HT-29 (cell line): ENCODE measurements around the gene LRRC10B. TPM values are rescaled to one million over a fixed set of nuclear protein-coding genes. Genes with fewer than 3 reads are reported as not detected.

ENCODE experiments used
- DNase-seq: peaks from one replicate; pipeline ENCODE4 v3.0.0-alpha.2; 2015; ENCODE audit warnings: low spot score
- total RNA-seq: library from RNA; depleted of rRNA; stranded (reverse); fragments of >200 nt; shearing (Covaris generic); gene quantifications from 2 replicates; pipeline ENCODE4 v1.2.3, GENCODE V29; 2014

The LRRC10B gene
- total RNA-seq, 1 experiment from 2014 or later = 7.7 TPM

DNA sequence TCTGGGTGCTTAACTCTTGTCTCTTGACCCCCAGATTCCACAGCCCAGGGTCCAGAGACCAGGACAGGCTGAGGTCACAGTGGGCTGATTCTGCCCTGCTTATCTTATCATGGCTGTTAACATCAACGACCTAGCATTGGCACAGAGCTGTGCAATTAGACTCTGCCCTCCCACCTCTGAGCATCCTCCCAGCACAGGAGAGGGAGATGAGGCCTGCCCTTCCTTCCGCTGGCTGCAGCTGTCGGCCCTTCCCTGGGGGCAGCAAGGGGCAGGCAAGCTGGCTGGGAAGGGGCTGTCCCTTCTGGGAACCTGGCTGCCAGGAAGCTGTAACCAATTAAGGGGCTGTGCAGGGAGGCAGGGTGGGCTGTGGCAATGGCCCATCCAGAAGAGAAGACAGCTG, 22.5 kb downstream of the LRRC10B start:
- no peak for DNase-seq

DNA sequence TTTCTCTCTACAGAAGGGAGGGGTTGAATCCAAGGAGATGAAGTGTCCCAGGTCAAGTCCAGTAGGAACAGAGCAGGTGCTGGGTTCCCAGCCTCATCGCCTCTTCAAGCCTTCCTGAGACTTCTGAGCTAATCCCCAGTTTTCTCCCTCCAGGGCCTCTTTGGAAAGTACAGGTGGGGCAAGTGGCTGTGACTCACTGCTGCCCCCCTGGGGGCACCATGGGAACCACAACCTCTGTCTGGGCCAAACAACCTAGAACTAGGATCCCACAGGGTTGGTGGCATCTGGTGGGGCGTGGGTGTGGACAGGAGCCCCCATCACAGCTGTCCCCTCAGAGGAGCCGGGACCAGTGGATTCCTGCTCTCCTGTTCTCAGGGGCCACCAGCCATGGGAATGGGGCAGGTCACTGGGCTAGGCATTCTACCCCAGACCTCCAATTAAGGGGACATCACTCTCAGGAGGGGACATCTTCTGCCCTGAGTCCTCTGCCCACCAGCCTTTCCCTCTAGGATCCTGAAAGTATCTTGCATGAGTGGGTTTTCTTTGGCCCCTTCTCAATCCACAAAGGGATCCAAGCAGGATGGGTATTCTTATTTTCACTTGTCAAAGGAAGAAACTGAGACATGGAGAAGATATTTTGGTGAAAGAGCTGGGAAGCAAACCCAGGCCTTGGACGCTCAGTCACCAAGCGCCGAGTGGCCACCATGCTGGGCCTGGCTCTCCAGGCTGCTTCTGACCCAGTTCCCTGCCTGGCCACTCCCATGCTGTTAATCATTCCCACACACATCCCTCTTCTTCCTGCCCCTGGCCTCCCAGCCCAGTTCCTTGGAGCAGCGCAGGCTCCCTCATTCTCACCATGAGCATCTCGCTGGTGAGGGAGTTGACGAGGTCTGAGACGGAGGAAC, 23.8 kb downstream of the LRRC10B start:
- peak; percentile 87 for DNase-seq

- DNase-seq = no peak
Observed at GRCh38 chr11:61533039-61533375, 24.5 kb downstream of the LRRC10B start.

GRCh38 chr11:61533401-61533800, 24.9 kb downstream of the LRRC10B start:
- peak; percentile 26 for DNase-seq

DNA sequence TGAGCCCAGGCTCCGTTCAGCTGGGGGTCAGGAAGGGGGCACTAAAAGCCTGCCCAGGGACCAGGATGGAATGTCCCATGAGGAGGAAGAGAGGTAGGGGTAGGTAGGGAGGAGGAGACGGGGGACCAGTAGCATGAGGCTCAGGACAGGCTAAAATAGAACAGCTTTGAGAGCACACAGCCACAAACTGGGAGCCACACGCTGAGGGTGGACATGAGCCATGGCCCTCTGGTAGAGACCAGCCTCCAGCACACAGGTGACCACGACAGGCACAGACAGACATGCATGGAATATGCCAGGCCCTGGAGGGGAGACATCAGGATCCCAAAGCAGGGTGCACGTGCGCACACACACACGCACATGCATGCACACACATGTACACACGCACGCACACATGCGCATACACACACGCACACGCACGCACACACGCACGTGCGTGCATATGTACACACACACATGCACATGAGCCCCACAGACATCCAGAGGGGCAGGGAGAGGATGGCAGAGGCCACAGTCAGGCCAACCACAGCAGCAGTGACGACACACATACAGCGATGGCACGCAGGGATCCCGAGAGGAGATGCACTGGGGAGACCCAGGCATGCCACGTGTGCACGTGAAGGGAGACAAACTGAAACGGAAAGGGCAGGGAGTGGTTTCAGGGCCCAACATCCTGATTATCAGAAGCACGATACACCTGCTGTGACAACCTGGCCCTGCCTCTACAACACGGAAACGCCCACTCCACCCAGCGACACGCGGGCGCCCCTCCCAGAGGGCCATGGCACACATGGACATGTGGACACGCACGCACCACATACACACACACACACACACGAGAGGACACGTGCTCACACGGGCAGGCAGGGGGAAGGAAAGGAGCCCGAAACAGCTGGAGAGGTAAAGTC, 25.7 kb downstream of the LRRC10B start:
- DNase-seq = no peak

GRCh38 chr11:61534933-61535839, 26.6 kb downstream of the LRRC10B start:
- DNase-seq = no peak

DNA sequence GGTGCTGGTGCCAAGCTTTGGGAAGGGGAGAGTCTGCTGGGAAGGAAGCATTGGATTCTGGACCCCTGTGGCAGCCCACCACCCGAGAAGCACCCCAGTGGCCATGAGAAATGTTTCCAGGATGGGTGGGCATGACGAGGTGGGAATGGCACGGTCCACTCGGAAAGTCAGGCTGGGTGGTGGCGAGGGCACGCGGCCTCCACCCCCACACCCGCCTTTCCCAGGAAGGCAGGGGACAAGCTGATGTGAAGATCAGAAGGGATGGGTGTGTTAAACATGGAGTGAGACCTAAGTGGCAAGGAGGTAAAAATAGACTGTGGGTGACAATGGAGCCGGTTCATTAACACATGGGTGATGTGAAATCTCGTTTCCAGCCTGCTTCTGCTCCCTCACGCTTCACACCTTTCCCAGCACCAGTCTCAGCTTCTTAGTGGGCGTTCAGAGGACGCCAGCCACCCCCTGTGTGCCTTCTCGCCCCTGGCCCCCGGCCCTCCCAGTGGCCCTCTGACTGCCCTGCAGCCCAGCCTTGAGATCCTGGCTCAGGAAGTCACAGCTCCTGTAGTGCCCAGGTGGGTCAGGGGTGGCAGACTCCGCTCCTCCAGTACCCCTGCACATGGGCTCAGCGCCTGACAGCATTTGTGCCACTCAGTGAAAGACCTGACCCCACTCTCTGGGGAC, 27.6 kb downstream of the LRRC10B start:
- no peak for DNase-seq

GRCh38 chr11:61536676-61537270, 28.2 kb downstream of the LRRC10B start:
- no peak for DNase-seq

GRCh38 chr11:61537326-61537725, 28.8 kb downstream of the LRRC10B start:
- DNase-seq = no peak

GRCh38 chr11:61538636-61538961, 30.1 kb downstream of the LRRC10B start:
- DNase-seq = no peak

DNA sequence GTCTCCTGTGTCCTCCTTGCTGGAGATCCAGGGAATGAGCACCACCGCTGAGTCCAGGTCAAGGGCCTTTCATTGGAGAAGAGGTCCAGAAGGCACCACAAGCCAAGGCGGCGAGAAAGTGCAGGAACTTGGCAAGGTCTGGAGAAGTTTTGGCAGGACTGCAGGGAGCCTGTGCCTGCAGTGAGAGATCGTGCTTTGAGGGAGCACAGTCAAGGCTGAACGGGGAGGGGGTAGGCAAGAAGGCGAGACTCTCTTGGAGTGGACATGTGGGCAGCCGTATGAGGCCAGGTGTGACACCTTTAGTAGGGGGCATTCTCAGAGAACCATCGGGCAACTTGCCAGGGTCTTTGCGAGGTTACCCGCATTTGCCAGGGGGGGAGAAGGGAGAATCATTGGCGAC, 30.5 kb downstream of the LRRC10B start:
- DNase-seq = no peak

DNA sequence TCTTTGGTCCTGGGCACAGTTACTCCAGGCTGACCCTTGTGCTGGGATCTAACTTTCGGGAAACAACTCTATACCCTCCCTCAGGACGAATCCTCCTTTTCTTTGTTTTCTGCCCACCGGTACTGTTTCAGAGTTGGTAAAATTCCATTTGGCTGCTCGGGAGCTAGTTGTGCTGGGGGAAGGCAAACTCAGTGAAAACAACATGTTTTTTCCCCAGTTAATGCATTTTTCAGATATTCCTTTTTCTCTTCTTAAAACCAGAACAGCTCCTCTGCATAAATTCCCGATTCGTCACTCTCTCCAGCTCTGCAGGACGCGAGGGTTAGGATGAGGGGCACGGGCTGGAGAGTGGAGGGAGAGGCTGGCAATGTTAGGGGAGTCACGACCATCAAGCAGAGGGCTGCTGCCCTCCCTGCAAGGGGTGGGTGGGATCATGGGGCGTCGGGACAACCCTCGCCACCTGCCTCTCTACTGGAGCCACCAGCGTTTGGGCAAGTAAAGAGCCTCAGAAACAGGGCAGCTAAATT, 31.3 kb downstream of the LRRC10B start:
- DNase-seq = no peak

DNA sequence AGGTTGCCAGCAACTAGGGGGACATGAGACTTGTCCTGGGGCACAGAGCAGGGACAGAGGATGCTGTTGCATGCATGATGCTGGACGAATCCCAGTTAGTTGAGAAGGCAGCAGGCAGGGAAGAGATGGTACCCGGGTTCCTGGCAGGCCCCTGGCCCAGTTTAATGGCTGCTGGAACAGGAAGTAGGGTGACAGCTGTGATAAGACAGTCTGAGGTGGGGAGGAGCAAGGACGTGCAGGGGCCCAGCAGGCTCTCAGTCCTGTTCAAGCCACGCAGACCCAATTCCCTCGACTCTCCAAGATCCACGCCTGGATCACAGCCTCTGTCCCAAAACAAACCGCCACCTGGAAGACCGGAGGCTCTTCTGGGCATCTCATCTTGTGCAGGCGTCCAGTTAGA, 32.0 kb downstream of the LRRC10B start:
- DNase-seq = no peak

DNA sequence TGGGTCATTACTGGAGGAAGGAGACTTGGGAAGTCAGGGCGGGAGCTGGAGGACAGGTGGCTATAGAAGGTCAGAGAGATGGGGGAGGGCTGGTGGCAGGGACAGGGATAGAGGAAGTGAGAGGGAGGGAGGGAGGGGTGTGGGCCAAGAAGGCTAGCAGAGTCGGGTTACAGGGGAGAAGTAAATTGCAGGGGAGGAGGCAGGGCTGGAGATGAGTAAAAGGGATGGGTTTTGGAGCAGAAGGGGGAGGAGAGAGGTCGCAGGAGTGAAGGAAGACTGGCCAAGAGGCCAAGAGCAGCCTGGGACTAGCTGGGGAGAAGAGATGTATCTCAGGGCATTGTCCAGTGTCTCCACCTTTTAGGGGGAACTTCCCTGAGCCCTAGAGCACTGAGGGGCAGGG, 33.0 kb downstream of the LRRC10B start:
- DNase-seq = no peak

- no peak for DNase-seq
Observed at GRCh38 chr11:61542024-61542461, 33.5 kb downstream of the LRRC10B start.

DNA sequence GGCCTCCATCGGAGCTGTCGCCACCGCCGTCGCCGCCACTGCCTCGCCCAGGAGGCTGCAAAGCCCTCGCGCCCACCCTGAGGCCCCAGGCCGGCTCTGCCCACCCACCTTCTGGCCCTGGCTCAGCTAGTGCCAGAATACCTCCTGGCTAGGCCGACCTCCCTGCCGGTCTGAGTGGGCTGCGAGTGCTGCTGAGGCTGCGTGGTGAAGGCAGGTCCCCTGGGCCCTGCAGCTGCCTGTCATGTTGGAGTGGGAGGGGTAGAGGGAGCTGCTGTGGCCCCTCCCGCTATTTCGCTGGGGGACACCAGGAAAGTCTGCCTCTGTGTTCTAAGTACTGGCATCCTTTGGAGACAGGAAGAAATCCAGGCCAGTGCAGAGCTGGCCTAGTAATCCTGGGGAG, 34.2 kb downstream of the LRRC10B start:
- DNase-seq = no peak

DNA sequence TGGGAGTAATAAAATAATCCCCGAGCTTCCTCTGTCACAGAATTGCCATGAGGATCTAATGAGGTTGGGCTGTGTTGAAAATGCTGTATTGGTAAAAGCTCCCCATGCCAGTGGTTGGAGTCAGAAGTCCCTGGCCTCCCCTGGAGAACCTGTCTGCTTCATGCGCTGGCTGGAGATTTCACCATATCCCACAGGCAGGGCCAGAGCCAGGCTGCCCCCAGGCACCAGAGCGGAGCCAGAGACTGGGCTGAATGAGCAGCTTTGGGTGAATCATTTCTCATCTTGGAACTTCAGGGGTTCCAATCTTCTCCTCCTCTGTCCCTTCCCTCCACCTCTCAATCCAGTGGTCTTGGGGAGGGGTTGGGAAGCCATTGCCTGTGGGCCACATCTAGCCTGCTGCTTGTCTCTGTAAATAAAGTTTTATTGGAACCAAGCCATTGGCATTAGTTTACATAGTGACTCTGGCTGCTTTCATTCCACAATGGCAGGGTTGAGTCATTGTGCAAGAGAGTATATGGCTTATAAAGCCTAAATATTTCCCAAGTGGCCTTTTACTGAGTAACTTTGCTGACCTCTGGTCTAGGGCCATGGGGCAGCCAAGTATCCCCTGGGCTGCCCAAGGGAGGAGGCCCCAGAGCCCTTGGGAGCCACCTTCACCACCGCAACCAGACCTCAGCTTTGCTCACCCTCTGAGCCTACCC, 35.2 kb downstream of the LRRC10B start:
- DNase-seq = no peak

GRCh38 chr11:61544466-61544865, 35.9 kb downstream of the LRRC10B start:
- DNase-seq = no peak

DNA sequence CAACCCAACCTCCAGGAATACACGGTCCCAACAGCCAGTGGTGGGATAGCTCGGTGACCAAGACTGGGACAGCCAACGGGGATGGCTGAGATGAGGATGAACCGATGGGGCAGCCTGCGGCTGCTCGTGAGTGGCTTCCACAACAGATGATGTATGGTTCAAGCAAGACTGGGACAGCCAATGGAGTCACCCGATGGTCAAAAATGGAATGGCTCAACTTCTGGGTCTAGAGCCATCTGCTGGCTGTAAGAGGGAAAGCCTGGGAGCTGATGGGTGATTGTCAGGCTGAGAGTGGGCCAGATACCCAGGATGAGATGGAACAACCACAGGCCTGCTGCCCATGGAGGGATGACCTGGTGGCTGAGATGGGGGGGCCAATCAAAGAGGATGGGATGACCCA, 36.8 kb downstream of the LRRC10B start:
- DNase-seq = no peak

GRCh38 chr11:61545921-61546320, 37.4 kb downstream of the LRRC10B start:
- DNase-seq = no peak
